K562 (cell line): ENCODE measurements around the gene CHAD. TPM values are rescaled to one million over a fixed set of nuclear protein-coding genes. Genes with fewer than 3 reads are reported as not detected.

Experiments used
- CEBPB ChIP-seq: fragments of 450-650 bp; IDR thresholded peaks from 2 replicates; pipeline ENCODE4 v1.6.1; 2016; ENCODE audit warnings: missing genetic modification characterization, missing compliant biosample characterization
- ETS1 ChIP-seq: conservative IDR thresholded peaks from 2 replicates; pipeline ENCODE4 v1.6.1; 2011; ENCODE audit warnings: low read depth, mild to moderate bottlenecking, low read length; ENCODE audit not compliant: control insufficient read depth
- FIP1L1 ChIP-seq: fragments of 200-400 bp; formaldehyde crosslinking; IDR thresholded peaks from 2 replicates; pipeline ENCODE4 v1.6.1; 2018; ENCODE audit warnings: mild to moderate bottlenecking, low read depth, low read length; ENCODE audit not compliant: poor library complexity, severe bottlenecking
- GMEB1 ChIP-seq: fragments of 250-450 bp; sonication (Bioruptor Pico); IDR thresholded peaks from 2 replicates; pipeline ENCODE4 v1.4.0; 2020; ENCODE audit warnings: mild to moderate bottlenecking
- HEY1 ChIP-seq: fragments of 250-450 bp; sonication (Bioruptor Pico); IDR thresholded peaks from 2 replicates; pipeline ENCODE4 v1.5.0; 2020; ENCODE audit warnings: mild to moderate bottlenecking, moderate library complexity, borderline replicate concordance
- HIVEP1 ChIP-seq: fragments of 250-450 bp; sonication (Bioruptor Pico); IDR thresholded peaks from 2 replicates; pipeline ENCODE4 v1.4.0; 2020; ENCODE audit warnings: mild to moderate bottlenecking
- KAT8 ChIP-seq: fragments of 450-650 bp; IDR thresholded peaks from 2 replicates; pipeline ENCODE4 v1.6.1; 2016; ENCODE audit warnings: low read depth, mild to moderate bottlenecking
- KLF10 ChIP-seq: fragments of 250-450 bp; sonication (Bioruptor Pico); IDR thresholded peaks from 2 replicates; pipeline ENCODE4 v1.6.1; 2021; ENCODE audit warnings: matching md5 sums
- MAZ ChIP-seq, 2 experiments: fragments of 450-650 bp in 1 of 2; sonication (generic) in 1 of 2; formaldehyde crosslinking; IDR thresholded peaks in 1 of 2; conservative IDR thresholded peaks in 1 of 2; 2 replicates each; pipeline versions ENCODE4 v1.4.0 to v1.5.0; 2020; ENCODE audit warnings: mild to moderate bottlenecking in 1 of 2, missing genetic modification reagents in 1 of 2
- NFE2 ChIP-seq: IDR thresholded peaks from 2 replicates; pipeline ENCODE4 v1.6.1; 2014; ENCODE audit warnings: antibody characterized with exemption, low read depth
- NFE2L1 ChIP-seq: fragments of 450-650 bp; IDR thresholded peaks from 2 replicates; pipeline ENCODE4 v1.6.1; 2016; ENCODE audit warnings: missing genetic modification characterization, low read depth, mild to moderate bottlenecking, missing compliant biosample characterization, moderate library complexity, borderline replicate concordance
- NR2C1 ChIP-seq, 2 experiments: fragments of 450-650 bp; IDR thresholded peaks; 2 replicates each; pipeline ENCODE4 v1.6.1; 2017; ENCODE audit warnings: mild to moderate bottlenecking in 2 of 2, antibody characterized with exemption in 1 of 2, inconsistent platforms in 1 of 2, missing compliant biosample characterization in 1 of 2, missing genetic modification characterization in 1 of 2
- RUNX1 ChIP-seq: sonication (generic); IDR thresholded peaks from 2 replicates; pipeline ENCODE4 v1.6.1; 2016; ENCODE audit warnings: antibody characterized with exemption, low read depth
- SETDB1 ChIP-seq: IDR thresholded peaks from one replicate; pipeline ENCODE4 v1.6.1; 2012; ENCODE audit warnings: low read length, control low read depth, inconsistent platforms
- SP2 ChIP-seq: IDR thresholded peaks from 2 replicates; pipeline ENCODE4 v1.6.1; 2011; ENCODE audit warnings: mild to moderate bottlenecking, low read depth, low read length, moderate library complexity; ENCODE audit not compliant: poor library complexity, severe bottlenecking; ENCODE audit errors: extremely low read depth
- SREBF1 ChIP-seq: fragments of 150-350 bp; IDR thresholded peaks from 2 replicates; pipeline ENCODE4 v1.6.1; 2014; ENCODE audit warnings: antibody characterized with exemption, low read depth, low read length, borderline replicate concordance
- THAP12 ChIP-seq: fragments of 250-450 bp; sonication (Bioruptor Pico); IDR thresholded peaks from 2 replicates; pipeline ENCODE4 v1.9.0; 2021; ENCODE audit warnings: mild to moderate bottlenecking, inconsistent platforms
- ZBTB1 ChIP-seq: sonication (generic); formaldehyde crosslinking; IDR thresholded peaks from 2 replicates; pipeline ENCODE4 v1.8.1; 2023; ENCODE audit warnings: missing genetic modification reagents, low read depth, mild to moderate bottlenecking, borderline replicate concordance
- ZNF23 ChIP-seq: fragments of 250-450 bp; sonication (Bioruptor Pico); IDR thresholded peaks from 2 replicates; pipeline ENCODE4 v1.4.0; 2020; ENCODE audit warnings: mild to moderate bottlenecking
- ZNF253 ChIP-seq: fragments of 250-450 bp; sonication (Bioruptor Pico); conservative IDR thresholded peaks from 2 replicates; pipeline ENCODE4 v1.6.1; 2021; ENCODE audit warnings: mild to moderate bottlenecking
- ZNF395 ChIP-seq: fragments of 200-800 bp; sonication (Bioruptor generic); IDR thresholded peaks from 2 replicates; pipeline ENCODE4 v1.6.1; 2017; ENCODE audit warnings: missing genetic modification characterization, missing compliant biosample characterization
- ZNF707 ChIP-seq: fragments of 250-450 bp; sonication (Bioruptor Pico); conservative IDR thresholded peaks from 2 replicates; pipeline ENCODE4 v1.8.0; 2022; ENCODE audit warnings: inconsistent platforms, mild to moderate bottlenecking, moderate library complexity
- polyA plus RNA-seq, 8 experiments: library from polyadenylated mRNA; depleted of rRNA in 4 of 8; stranded (reverse) in 5 of 8; unstranded in 3 of 8; fragments of >200 nt; fragmentation: Nextera tagmentation in 2 of 8; fragmentation: Illumina TruSeq in 1 of 8; extraction: Ambion mirVana in 2 of 8; extraction: Trizol in 1 of 8; gene quantifications; 2 replicates each; pipeline versions ENCODE4 v1.2.1 to v1.2.3, GENCODE V29; 2011 to 2014; ENCODE audit warnings: inconsistent platforms in 1 of 8, missing spikeins in 1 of 8
- total RNA-seq, 7 experiments: library from RNA; depleted of rRNA in 6 of 7; stranded (reverse); fragments of >200 nt in 6 of 7; fragmentation: Illumina TruSeq in 2 of 7; extraction: Trizol in 2 of 7; gene quantifications; 2 replicates each; pipeline versions ENCODE4 v1.2.1 to v1.2.3, GENCODE V29; 2011 to 2021; ENCODE audit warnings: low replicate concordance in 1 of 7

The CHAD gene
- total and polyA plus RNA-seq, 9 of the 15 experiments (the other 6 are each of a cell fraction or from before 2014, with no cell fraction given): not detected

- no peak for TF ChIP-seq RUNX1
- TF ChIP-seq KLF10: no peak
- TF ChIP-seq KAT8: no peak
- TF ChIP-seq SREBF1: no peak
- TF ChIP-seq THAP12: no peak
- TF ChIP-seq ZNF395 (CRISPR knock-in tag): peak; percentile 97
- TF ChIP-seq ZNF253 (CRISPR knock-in tag): no peak
- no peak for TF ChIP-seq ZBTB1 (CRISPR knock-in tag)
- no peak for TF ChIP-seq ETS1
- TF ChIP-seq HIVEP1 (CRISPR knock-in tag): peak; percentile 84
- no peak for TF ChIP-seq SP2
- no peak for TF ChIP-seq SETDB1
- no peak for TF ChIP-seq NFE2
- no peak for TF ChIP-seq ZNF23 (CRISPR knock-in tag)
- peak; percentile 50; the same call in 1 of the 2 replicates for TF ChIP-seq GMEB1 (CRISPR knock-in tag)
- no peak; a peak in 1 of 4 replicates for TF ChIP-seq MAZ (CRISPR knock-in tag; conservative IDR thresholded peaks at IDR 0.05 in 1 of 2, IDR thresholded peaks at IDR 0.05 in 1 of 2)
- no peak for TF ChIP-seq HEY1 (CRISPR knock-in tag)
- TF ChIP-seq CEBPB (tag): no peak
- no peak for TF ChIP-seq FIP1L1
- no peak for TF ChIP-seq ZNF707 (CRISPR knock-in tag)
- no peak for TF ChIP-seq NR2C1 (IDR thresholded peaks at IDR 0.05)
- peak; percentile 72 for TF ChIP-seq NR2C1 (tag; IDR thresholded peaks at IDR 0.05)
- peak; percentile 23; the same call in 1 of the 2 replicates for TF ChIP-seq NFE2L1 (tag)
These were observed 20.0 kb downstream of the CHAD start (continued) for GRCh38 chr17:50448643-50449042.
